HFFc6 (cell line): Measurements from ENCODE around the gene UXS1. TPM values are rescaled to one million over a fixed set of nuclear protein-coding genes. Genes with fewer than 3 reads are reported as not detected.

Experiments used
- DNase-seq: peaks from one replicate; pipeline ENCODE4 v3.0.0-alpha.2; 2018
- H3K27ac Mint-ChIP-seq: 2 replicates; pipeline ENCODE4 v1.8.0; 2020; ENCODE audit warnings: mild to moderate bottlenecking, mixed read lengths
- H3K27me3 Mint-ChIP-seq: 2 replicates; pipeline ENCODE4 v1.8.0; 2021; ENCODE audit warnings: mild to moderate bottlenecking, moderate library complexity, mixed read lengths; ENCODE audit not compliant: insufficient read depth
- H3K36me3 Mint-ChIP-seq: 2 replicates; pipeline ENCODE4 v1.8.0; 2021; ENCODE audit warnings: low read depth, mixed read lengths
- H3K4me1 Mint-ChIP-seq: 2 replicates; pipeline ENCODE4 v1.8.0; 2020; ENCODE audit warnings: low read depth, mixed read lengths
- H3K4me3 Mint-ChIP-seq: 2 replicates; pipeline ENCODE4 v1.8.0; 2020; ENCODE audit warnings: mild to moderate bottlenecking, moderate library complexity, mixed read lengths
- H3K9me3 Mint-ChIP-seq: 2 replicates; pipeline ENCODE4 v1.8.0; 2020; ENCODE audit warnings: mild to moderate bottlenecking, mixed read lengths
- CTCF ChIP-seq: fragments of 200-600 bp; sonication (generic); IDR thresholded peaks from 2 replicates; pipeline ENCODE4 v1.5.0; 2021; ENCODE audit warnings: antibody characterized with exemption, mild to moderate bottlenecking
- total RNA-seq, 6 experiments: library from RNA; stranded (reverse); fragmentation: NEBNext Ultra II Directional; extraction: Animal tissue kit (Norgen Biotek cat#: 25700); gene quantifications; 2 replicates in 1 of 6; 3 replicates in 5 of 6; pipeline ENCODE4 v1.2.3, GENCODE V29; 2021

Gene UXS1
- total RNA-seq, 6 experiments from 2014 or later, result 40.0 to 51.9 (median 44.5) TPM

DNA sequence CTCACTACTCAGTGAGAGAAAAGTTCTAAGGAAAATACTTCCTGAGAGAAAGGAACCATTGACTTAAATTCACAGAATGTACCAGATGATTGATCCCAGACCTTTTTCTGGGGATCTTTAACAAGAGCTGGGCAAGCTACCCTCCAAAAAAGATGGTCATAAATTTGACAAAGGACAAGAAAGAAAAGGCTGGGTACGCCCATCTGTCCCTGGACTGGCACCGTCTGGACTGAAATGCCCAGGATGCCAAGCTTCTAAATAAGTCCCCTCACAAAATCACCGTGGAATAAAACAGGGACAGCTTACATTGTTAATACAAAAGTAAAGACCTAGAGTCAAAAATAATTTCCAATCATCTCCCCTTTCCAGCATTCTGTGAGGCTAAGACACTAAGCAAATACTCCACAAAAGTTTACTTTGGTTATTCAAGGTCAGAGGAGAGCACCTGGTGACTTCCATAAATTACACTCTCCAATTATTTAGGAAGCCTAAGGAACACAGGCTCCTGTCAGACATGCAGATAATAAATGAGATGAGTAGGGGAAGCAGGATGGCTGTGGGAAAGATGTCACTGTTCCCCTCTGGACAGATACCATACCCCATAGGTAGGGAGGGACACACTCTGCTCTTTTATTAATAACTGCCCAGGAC lies 69.9 kb downstream of the UXS1 start:
- Mint-ChIP-seq H3K36me3 (peaks cover 9% of the 10 kb centered on the region), H3K27ac (no peak overlapping the region), H3K4me1 (peaks cover 16% of the 10 kb centered on the region), H3K4me3 (no peak overlapping the region), H3K27me3 (no peaks in the 10 kb centered on the region; the same call in none of the 2 replicates), H3K9me3 (no peaks in the 10 kb centered on the region)
- no peak for DNase-seq
- no peak for TF ChIP-seq CTCF

DNA sequence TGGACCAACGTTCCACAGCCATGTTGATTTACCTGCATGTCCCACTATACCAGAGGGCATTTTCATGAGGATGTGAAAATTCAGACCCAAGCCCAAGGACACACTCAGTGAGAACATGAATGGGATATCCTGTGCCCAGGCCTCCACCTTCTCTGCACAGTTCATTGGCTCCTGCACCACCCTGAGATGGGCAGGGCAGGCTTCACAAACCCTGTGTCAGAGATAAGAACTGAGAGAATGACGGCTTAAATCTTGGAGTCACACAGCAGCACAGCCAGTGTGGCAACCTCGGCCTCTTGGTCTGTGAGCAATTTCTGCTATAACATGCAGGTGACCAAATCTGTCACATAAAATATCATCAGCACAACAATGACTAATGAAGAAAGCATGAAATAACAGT lies 71.9 kb downstream of the UXS1 start:
- H3K4me3 Mint-ChIP-seq, result no peak overlapping the region
- TF ChIP-seq CTCF, result no peak

DNA sequence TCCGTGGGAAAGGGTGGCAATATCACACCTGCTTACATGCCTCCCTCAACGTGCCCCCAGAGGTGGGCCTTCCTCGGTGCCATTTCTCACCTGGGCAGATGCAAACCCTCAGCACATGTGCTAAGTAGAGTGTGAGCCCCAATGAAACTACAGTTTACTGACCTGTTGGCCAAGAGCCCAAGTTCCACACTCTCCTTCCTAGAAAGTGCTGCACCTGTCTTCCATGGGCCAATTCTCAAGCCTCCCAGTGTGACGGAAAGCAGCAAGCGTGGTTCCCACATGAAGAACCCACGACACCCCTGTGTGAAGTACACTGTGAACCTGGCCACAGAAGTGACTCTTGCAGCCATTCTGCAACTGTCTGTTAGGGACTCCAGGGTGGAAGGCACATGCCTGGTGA lies 73.7 kb downstream of the UXS1 start:
- Mint-ChIP-seq H3K9me3 (no peaks in the 10 kb centered on the region), H3K27ac (no peak overlapping the region), H3K4me3 (no peak overlapping the region), H3K36me3 (no peaks in the 10 kb centered on the region), H3K27me3 (no peaks in the 10 kb centered on the region; the same call in none of the 2 replicates), H3K4me1 (peaks cover 14% of the 10 kb centered on the region)
- no peak for TF ChIP-seq CTCF
- DNase-seq, result no peak

More for the DNA sequence above, 71.9 kb downstream of the UXS1 start:
- Mint-ChIP-seq H3K27me3 (no peaks in the 10 kb centered on the region; the same call in none of the 2 replicates), H3K4me1 (peaks cover 10% of the 10 kb centered on the region), H3K36me3 (no peaks in the 10 kb centered on the region), H3K27ac (no peak overlapping the region), H3K9me3 (no peaks in the 10 kb centered on the region)
- no peak for DNase-seq

DNA sequence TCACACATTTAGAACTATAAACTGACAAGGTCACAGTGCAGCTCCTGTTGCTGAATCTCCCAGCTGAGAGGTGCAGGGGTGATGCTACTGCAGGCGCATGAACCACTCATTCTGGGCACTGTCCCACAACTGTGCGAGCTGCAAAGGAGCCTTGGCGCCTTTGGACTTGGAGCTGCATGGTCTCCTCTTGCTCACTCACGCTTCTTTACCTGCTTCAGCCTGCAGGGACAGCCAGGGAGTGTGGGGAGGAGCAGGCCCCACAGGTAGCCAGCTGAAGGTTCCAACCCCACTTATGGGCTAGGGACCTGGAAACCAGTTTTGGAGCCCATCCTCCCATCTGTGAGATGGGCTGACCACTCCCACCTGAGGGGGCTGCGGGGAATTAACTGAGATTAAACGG lies 75.0 kb downstream of the UXS1 start:
- Mint-ChIP-seq H3K27ac (no peak overlapping the region), H3K4me1 (peaks cover 15% of the 10 kb centered on the region), H3K27me3 (no peaks in the 10 kb centered on the region; the same call in 1 of the 2 replicates), H3K9me3 (no peaks in the 10 kb centered on the region), H3K36me3 (no peaks in the 10 kb centered on the region), H3K4me3 (no peak overlapping the region)
- TF ChIP-seq CTCF, result no peak
- DNase-seq, result no peak

DNA sequence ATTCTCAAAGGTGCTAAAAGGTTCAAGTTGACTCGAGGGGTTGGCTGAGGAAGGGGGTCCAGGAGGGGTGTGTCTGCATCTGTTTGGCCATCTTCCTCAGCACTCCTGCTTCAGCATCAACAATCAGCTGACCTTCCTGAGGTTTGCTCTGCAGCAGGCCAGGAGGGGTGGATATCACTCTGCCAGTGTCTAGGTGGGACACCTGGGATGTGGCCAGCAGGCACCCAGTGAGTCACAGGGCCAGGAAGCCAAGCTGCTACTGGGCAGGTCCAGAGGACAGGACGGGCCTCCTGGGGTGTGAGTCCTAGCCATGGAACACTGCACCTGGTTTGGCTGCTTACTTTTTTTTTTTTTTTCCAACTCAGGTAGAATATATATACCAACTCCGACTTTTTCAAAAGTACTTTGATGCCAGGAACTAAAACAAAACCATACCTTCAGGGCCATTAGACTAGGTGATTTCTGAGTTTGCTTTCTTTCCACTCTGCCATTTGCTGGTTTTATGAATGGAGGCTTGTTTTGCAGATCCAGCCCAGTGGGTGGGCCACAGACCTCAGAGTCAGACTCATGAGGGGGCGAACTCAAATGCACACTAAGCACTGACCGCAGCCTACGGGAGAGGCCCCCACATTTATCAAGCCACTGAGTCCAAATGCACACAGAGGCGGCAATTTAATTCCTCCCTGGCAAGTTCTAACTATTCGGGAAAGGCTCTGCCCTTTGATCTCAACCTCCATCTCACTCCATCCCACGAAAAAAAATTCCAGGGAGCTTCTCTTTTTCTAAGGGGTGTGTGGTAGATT lies 76.0 kb downstream of the UXS1 start:
- no peak for TF ChIP-seq CTCF
- no peak overlapping the region for H3K4me3 Mint-ChIP-seq
- H3K9me3 Mint-ChIP-seq, result no peaks in the 10 kb centered on the region
- peaks cover 15% of the 10 kb centered on the region for H3K4me1 Mint-ChIP-seq
- no peaks in the 10 kb centered on the region for H3K36me3 Mint-ChIP-seq
- H3K27ac Mint-ChIP-seq, result no peak overlapping the region
- H3K27me3 Mint-ChIP-seq, result no peaks in the 10 kb centered on the region; the same call in 1 of the 2 replicates
- DNase-seq, result no peak
